Measurements from ENCODE around the gene RUFY3. TPM values are rescaled to one million over a fixed set of nuclear protein-coding genes. Genes with fewer than 3 reads are reported as not detected.

Gene RUFY3
- total RNA-seq, 1 donor from 2014 or later, result 39.3 TPM

GRCh38 chr4:70752236-70752635, 30.5 kb downstream of the RUFY3 start:
- Mint-ChIP-seq H3K4me3 (ENCODE audit: unreplicated experiment) (no peak overlapping the region), H3K27me3 (ENCODE audit: low read depth) (no peaks in the 10 kb centered on the region), H3K36me3 (ENCODE audit: low read depth) (peaks cover 4% of the 10 kb centered on the region), H3K27ac (ENCODE audit: unreplicated experiment) (no peak overlapping the region), H3K9me3 (ENCODE audit: low read depth) (peaks cover 4% of the 10 kb centered on the region), H3K4me1 (ENCODE audit: low read depth) (peaks cover 10% of the 10 kb centered on the region)
- DNase-seq (ENCODE audit: low spot score), result no peak
- TF ChIP-seq CTCF (IDR thresholded peaks at IDR 0.05), result no peak

- no peak overlapping the region for H3K27ac Mint-ChIP-seq (ENCODE audit: unreplicated experiment)
- no peaks in the 10 kb centered on the region for H3K27me3 Mint-ChIP-seq (ENCODE audit: low read depth)
- H3K4me1 Mint-ChIP-seq (ENCODE audit: low read depth), result peaks cover 10% of the 10 kb centered on the region
- peaks cover 4% of the 10 kb centered on the region for H3K36me3 Mint-ChIP-seq (ENCODE audit: low read depth)
- H3K9me3 Mint-ChIP-seq (ENCODE audit: low read depth), result peaks cover 4% of the 10 kb centered on the region
- DNase-seq (ENCODE audit: low spot score), result no peak
- no peak for TF ChIP-seq CTCF (IDR thresholded peaks at IDR 0.05)
- no peak overlapping the region for H3K4me3 Mint-ChIP-seq (ENCODE audit: unreplicated experiment)
Observed at GRCh38 chr4:70753630-70754029, 31.9 kb downstream of the RUFY3 start.

- no peak overlapping the region for H3K4me3 Mint-ChIP-seq (ENCODE audit: unreplicated experiment)
- TF ChIP-seq CTCF (IDR thresholded peaks at IDR 0.05), result no peak
- DNase-seq (ENCODE audit: low spot score), result no peak
- H3K27me3 Mint-ChIP-seq (ENCODE audit: low read depth), result no peaks in the 10 kb centered on the region
- peaks cover 4% of the 10 kb centered on the region for H3K36me3 Mint-ChIP-seq (ENCODE audit: low read depth)
- no peak overlapping the region for H3K27ac Mint-ChIP-seq (ENCODE audit: unreplicated experiment)
- H3K9me3 Mint-ChIP-seq (ENCODE audit: low read depth), result peaks cover 4% of the 10 kb centered on the region
- H3K4me1 Mint-ChIP-seq (ENCODE audit: low read depth), result peaks cover 15% of the 10 kb centered on the region
Observed at GRCh38 chr4:70754470-70754869, 32.7 kb downstream of the RUFY3 start.

- H3K4me3 Mint-ChIP-seq (ENCODE audit: unreplicated experiment), result no peak overlapping the region
- no peak for TF ChIP-seq CTCF (IDR thresholded peaks at IDR 0.05)
- no peak overlapping the region for H3K27ac Mint-ChIP-seq (ENCODE audit: unreplicated experiment)
- peaks cover 4% of the 10 kb centered on the region for H3K9me3 Mint-ChIP-seq (ENCODE audit: low read depth)
- no peak for DNase-seq (ENCODE audit: low spot score)
- no peaks in the 10 kb centered on the region for H3K27me3 Mint-ChIP-seq (ENCODE audit: low read depth)
- H3K36me3 Mint-ChIP-seq (ENCODE audit: low read depth), result peaks cover 4% of the 10 kb centered on the region
- peaks cover 19% of the 10 kb centered on the region for H3K4me1 Mint-ChIP-seq (ENCODE audit: low read depth)
Observed at GRCh38 chr4:70754990-70755688, 33.4 kb downstream of the RUFY3 start.

GRCh38 chr4:70759126-70759525, 37.4 kb downstream of the RUFY3 start:
- no peak overlapping the region for H3K4me3 Mint-ChIP-seq (ENCODE audit: unreplicated experiment)
- no peak for TF ChIP-seq CTCF (IDR thresholded peaks at IDR 0.05)
- peaks cover 15% of the 10 kb centered on the region for H3K4me1 Mint-ChIP-seq (ENCODE audit: low read depth)
- H3K27me3 Mint-ChIP-seq (ENCODE audit: low read depth), result no peaks in the 10 kb centered on the region
- H3K9me3 Mint-ChIP-seq (ENCODE audit: low read depth), result no peaks in the 10 kb centered on the region
- DNase-seq (ENCODE audit: low spot score), result no peak
- no peak overlapping the region for H3K27ac Mint-ChIP-seq (ENCODE audit: unreplicated experiment)
- peaks cover 9% of the 10 kb centered on the region for H3K36me3 Mint-ChIP-seq (ENCODE audit: low read depth)

Measured in chondrocyte (in vitro differentiated cells).